Measurements from ENCODE around the gene HOMER1.
"Not testable (repeated sequence)": the region's sequence is repeated elsewhere in the genome, so short reads cannot be mapped to it uniquely, and the experiment has no call there.

HOMER1 gene

DNA sequence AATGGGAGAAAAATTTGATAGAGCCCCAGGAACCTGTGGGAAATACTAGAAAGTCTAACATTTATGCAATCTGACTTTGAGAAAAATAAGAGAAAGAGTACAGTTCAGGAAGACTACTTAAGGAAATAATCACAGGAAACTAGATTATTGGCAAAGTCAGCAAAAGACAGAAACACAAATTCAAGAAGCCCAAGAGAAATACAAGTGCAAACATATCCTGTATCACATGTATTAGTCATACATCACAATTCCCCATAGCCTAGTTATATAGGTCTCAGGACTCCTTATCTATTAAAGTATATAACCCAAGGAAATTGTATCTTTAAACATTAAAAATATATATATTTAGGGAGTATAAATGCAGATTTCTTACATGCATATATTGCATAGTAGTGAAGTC lies 100.8 kb downstream of the HOMER1 start:
- no peak for DNase-seq

DNA sequence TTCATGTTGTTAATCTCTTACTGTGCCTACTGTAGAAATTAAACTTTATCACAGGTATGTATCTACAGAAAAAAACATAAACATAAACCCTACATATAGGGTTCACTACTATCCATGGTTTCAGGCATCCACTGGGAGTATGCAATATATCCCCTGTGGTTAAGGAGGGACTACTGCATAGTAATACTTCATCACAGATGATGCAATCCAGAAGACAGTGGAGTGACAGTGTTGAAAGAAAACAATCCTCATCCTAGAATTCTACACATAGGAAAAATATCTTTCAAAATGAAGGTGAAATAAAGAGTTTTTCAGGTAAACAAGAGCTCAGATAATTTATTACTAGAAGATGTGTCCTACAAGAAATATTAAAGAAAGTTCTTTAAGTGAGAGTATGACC lies 105.9 kb downstream of the HOMER1 start:
- DNase-seq, result no peak

DNA sequence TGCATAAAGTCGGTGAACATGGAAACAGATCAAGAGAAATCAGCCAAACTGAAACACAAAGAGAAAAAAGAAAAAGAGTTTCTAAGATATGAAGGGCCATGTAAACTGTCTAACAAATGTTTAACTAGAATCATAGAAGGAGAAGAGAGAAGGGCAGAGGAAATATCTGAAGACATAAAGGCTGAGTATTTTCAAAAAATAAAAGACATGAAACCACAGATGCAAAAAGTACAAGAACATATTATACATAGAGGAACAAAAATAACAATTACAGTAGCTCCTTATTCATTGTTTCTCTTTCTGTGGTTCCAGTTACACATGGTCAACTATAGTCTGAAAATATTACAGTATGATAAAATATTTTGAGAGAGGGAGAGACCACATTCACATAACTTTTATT lies 106.3 kb downstream of the HOMER1 start:
- DNase-seq, result no peak

DNA sequence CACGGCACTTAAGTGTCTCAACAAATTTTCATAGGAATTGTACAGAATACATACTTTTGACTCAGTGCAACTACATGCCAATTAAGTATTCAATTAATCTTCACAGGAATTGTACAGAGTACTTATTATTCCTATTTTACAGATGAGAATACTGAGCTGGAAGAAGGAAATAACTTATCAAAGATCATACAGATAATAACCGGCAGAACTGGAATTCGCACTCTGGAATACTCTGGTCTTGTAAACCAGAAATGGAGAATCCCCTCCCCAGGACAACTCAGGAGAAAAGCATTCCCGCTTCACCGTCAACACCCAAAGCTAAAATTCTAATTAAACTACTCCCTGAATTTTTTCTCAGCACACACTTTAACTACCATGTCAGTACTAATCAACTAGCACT lies 112.7 kb downstream of the HOMER1 start:
- no peak for DNase-seq

DNA sequence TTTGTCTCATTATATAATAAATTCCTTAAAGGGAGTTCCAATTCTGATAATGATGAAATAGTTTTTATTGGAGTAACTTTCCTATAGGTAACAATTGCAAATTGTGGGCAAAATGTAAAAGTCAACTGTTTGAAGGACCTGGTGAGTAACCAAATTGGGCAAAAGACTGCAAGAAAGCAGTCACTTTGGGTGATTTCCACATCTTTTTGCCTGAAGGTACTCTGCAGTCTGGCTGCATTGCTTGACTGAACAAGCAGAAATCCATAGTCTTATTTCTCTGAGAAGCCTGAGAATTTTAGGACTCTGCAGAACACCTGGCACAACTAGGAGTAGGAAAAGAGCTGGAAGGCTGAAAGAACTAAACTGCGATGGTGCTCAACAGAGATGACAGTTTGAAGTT lies 114.9 kb downstream of the HOMER1 start:
- DNase-seq, result no peak

DNA sequence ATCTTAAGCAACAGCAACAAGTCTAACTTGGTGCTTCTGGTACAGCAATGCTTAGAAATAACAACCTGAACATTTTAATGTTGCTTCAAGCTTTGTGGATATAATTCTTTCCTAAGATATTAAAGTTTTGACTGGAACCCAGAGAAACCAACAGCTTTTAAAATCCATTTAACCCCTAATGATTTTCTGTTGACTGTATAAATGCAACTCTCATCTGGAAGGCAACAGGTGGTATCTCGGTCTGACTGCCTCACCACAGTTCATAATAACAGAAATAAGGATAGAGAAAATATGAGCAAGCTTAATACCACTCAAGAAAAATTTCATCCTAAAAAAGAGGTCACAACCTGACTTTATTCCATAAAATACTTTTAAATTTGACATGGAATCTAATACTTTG lies 116.9 kb downstream of the HOMER1 start:
- DNase-seq, result no peak

DNA sequence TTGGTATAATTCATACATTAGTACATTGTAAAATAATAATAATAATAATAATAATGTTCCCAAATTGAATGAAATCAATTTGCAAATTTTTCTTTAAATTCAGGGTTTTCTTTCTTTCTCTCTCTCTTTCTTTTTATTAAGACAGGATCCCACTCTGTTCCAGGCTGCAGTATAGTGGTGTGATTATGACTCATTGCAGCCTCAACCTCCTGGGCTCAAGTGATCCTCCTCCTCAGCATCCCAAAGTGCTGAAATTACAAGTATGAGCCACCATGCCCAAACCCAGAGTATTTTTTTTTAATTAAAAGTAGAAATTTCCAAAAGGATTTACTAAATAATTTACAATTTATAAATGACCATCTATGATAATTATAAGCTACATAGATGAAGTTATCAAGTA lies 117.7 kb downstream of the HOMER1 start:
- DNase-seq, result no peak

DNA sequence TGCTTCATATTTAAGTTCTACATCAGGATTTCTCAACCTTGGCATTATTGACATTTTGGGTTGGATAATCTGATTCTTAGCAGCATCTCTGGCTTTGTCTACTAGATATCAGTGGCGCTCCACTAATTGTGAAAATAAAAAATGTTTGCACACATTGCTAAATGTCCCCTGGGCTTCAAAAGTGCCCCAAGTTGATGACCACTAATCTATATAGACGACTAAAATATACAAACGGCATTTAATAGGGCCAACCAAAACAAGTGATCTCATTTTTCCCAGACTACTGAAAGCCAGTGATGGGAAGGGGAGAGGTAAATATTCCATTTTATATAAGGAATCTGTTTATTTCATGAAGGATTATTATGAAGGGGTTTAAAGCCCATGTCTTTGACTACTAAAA lies 118.6 kb downstream of the HOMER1 start:
- no peak for DNase-seq

DNA sequence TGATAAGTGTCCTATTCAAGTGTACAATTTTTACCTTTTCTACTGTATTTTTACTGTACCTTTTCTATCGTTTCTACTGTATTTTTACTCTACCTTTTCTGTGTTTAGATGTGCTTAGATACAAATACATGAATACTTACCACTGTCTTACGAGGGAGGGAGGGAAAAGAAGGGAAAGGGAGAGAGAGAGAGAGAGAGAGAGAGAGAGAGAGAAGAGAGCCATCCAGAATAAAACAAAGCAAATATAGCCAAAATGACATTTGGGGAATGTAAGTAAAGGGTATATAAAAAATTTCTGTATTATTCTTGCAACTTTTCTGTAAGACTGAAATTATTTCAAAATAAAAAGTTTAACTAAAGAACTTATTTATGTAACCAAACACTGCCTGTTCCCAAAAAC lies 121.2 kb downstream of the HOMER1 start:
- no peak for DNase-seq

DNA sequence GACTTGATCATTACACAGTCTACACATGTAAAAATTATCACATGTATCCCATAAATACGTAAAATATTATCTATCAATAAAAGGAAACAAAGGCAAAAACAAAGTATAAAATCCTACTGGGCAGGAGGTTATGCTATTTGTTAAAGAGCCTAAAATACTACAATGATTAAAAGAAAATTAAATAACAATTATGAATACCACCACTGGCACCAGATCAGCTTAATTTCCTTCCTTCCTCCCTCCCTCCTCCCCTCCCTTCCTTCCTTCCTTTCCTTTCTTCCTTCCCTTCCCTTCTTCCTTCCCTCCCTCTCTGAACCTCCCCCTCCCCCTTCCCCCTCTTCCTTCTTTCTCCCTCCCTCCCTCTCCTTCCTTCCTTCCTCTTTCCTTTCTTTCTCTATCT lies 127.3 kb downstream of the HOMER1 start:
- DNase-seq, result no peak

DNA sequence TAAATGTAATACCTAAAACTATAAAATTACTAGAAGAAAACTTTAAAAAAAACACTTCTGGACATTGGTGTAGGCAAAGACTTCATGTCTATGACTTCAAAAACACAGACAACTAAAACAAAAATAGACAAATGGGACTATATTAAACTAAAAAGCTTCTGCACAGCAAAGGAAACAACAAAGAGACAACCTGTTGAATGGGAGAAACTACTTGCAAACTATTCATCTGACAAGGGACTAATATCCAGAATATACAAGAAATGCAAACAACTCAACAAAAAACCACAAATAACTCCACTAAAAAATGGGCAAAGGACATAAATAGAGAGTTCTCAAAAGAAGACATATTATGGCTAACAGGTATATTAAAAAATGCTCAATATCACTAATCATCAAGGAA lies 128.8 kb downstream of the HOMER1 start:
- DNase-seq, result not testable (repeated sequence)

DNA sequence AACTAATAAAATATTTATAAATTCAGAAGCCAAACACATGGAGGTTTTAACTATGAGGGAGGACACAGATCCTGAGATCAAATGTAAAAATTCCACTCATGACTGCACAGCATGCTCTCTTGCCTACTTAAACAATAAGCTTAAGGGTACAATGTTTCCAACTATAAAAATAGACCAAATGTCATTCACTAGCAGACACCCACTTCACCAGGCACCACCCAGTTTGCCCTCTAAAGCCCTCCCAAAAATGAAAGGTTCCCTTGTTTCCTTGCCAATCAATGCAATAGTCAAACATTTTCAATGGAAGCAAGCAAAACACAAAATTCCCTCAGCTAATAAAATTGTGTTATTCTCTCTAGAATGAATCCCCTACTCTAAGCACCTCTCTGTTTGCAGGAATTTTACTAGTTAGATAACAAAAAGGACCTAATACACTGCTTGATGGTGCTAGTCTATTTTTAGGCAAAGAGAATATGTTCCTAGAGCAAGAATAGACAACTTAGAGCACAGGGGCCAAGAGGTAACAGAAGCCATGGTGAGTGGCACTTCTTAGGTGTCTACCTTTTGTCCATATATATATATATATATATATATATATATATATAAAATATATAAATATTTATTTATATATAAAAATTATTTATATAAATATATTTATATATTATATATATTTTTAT lies 135.3 kb downstream of the HOMER1 start:
- no peak for DNase-seq

DNA sequence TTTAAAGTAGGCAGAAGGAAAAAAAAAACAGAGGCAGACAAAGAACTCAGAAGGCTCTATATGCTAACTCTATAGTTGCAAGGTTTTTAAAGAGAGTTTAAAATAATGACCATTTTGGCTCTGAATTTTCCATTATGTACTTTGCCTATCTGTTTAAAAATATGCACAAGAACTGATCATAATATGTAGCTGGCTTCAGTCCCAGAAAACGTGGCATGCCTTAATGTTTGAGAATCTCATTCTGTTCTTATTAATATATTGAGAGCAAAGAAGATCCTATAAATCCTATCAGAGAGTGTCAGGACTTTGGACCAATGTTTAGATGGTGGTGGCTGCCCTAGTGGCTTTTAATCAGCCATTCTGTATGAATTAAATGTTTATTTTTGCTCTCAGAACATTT lies 156.5 kb downstream of the HOMER1 start:
- no peak for DNase-seq

DNA sequence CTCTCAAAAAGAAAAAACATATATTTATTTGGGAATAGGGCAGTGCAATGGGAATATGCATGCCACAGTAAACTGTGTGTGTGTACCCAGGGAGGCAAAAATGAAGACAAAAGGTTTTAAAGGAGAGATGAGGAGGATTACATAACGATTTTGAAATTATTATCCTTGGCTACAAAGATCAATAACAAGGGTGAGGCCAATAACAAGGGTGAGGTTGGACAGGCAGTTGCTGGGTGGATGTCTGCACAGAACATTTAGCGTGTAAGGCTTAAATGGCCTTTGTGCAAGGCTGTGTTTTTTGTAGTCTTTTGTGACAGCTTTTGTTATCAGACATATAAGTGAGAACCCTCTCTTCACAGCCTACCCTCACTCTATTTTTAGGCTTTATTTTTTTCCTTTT lies 164.1 kb downstream of the HOMER1 start:
- no peak for DNase-seq

DNA sequence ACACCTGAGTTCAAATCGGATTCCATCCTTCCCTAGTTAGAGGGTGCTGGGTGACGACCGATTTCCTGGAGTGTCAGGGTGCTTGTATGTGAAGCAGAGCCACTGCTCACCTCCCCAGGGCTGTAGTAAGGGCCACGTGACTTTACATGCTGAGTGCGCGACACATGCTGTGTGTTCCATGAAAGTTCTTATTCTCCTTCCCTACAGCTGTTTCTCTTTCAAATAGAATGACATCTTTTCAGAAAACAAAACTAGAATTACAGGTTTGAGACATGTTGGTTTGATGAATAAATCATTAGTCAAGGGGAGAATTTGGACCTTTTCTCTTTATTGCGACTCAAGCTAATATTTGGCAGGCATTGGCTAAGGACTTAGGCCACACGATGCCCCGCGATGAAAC lies 164.9 kb downstream of the HOMER1 start:
- DNase-seq, result no peak

DNA sequence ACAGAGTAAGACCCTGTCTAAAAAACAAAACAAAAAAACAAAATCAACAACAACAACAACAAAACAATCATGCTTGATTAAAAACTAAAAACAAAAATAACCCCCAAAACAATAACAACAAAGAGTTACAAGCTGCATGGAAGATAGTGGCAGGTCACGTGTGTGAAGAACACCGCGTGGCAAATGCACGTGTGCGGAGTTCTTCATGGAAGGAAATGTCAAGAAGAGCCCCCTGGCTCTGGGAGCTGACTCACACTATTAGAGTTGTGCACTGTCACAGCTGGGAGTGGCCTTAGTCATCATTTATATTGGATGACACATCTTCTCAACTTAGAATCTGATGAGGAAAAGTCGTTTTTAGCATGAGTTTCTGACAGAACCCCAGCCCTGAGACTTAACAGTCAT lies 167.5 kb downstream of the HOMER1 start:
- no peak for DNase-seq

DNA sequence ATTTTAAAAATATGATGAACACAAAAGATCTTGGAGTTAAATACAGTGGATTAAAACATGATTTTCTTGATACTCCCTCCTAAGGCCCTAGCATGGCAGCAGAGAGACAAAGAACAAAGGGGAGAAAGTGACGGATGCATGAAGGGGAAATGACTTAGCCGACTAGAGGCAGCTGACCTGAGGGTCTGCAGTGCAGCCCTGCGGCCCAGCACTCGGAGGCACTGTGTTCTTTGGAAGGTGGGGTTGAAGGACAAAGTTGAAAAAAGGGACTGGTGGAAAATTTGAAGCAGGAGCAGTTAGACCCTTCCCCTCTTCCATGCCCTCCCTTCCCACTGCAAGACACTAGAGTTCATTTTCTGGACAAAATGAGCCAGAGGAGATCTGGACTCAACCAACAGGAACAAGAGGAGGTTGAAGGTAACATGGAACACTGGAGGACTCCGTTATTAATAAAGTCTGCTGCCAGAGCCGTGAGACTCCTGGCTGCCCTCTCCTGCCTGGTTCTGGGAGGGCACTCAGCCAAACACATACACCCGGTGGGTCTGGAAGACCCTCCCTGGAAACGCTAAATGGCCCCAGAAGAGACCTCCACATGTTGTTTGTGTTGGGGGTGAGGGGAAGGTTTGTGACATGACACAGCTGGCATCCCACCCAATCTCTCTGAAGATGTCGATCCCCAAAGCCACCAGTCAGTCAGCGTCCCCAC lies 179.9 kb downstream of the HOMER1 start:
- no peak for DNase-seq

DNA sequence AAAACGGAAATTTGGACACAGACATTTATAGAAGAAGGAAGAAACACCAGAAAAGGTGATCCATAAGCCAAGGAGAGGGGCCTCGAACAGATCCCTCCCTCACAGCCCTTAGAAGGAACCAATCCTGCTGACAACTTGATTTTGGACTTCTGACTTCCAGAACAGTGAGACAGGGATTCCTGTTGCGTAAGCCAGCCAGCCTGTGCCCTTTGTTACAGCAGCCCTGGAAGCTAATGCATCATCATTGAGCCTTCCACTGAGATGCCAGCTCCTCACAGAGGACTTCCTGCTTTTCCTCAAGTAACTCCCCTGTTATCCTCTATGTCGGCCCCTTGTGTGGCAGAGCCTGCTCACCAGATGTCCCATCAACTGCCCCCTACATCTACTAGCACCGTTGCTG lies 183.9 kb downstream of the HOMER1 start:
- DNase-seq, result no peak

DNA sequence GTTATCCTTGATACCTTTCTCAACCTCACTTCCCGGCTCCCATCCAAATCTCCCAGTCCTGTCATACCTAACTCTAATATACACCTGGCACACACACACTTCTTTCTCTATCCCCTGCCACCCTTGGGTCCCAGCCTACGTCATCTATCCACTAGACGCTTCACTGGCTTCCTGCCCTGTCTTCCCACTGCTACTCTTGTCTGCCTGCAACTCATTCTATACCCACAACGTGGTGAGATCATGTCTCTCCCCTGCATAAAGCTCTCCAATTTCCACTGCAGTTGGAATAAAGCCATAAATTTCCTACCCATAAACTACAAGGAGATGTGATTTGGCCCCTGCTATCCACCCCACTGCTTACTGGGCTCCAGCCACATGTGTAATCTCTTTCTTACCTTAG lies 184.5 kb downstream of the HOMER1 start:
- DNase-seq, result no peak

Data from stimulated activated CD4-positive, alpha-beta T cell treated with anti-CD3 and anti-CD28 coated beads, Interleukin-1b, Interleukin-23, amount 100 ng/mL, for 48 hours (primary cell).